Uterus (tissue), 4 donors: ENCODE data around the gene FEZF1. TPM values are rescaled to one million over a fixed set of nuclear protein-coding genes. Genes with fewer than 3 reads are reported as not detected.

Experiments
- DNase-seq, 2 donors: peaks; one replicate each; pipeline ENCODE4 v3.0.0-alpha.2; 2019 to 2020
- H3K27ac ChIP-seq, 2 donors: fragments of 200-600 bp; sonication (generic); 1 replicate in 1 of 2; 2 replicates in 1 of 2; pipeline ENCODE4 v1.5.1; 2016 to 2018
- H3K27me3 ChIP-seq, 2 donors: fragments of 200-600 bp; sonication (generic); one replicate each; pipeline ENCODE4 v1.5.1; 2018 to 2019; ENCODE audit warnings: control low read depth in 1 of 2
- H3K36me3 ChIP-seq, 2 donors: fragments of 200-600 bp; sonication (generic); one replicate each; pipeline ENCODE4 v1.5.1; 2019; ENCODE audit warnings: control low read depth in 1 of 2
- H3K4me1 ChIP-seq, 2 donors: fragments of 200-600 bp; sonication (generic); one replicate each; pipeline ENCODE4 v1.5.1; 2018 to 2019; ENCODE audit warnings: control low read depth in 1 of 2
- H3K4me3 ChIP-seq, 2 donors: fragments of 200-600 bp; sonication (generic); 1 replicate in 1 of 2; 2 replicates in 1 of 2; pipeline ENCODE4 v1.5.1; 2018 to 2019; ENCODE audit warnings: mild to moderate bottlenecking in 1 of 2
- H3K9me3 ChIP-seq, 2 donors: fragments of 200-600 bp; sonication (generic); one replicate each; pipeline ENCODE4 v1.5.1; 2019; ENCODE audit warnings: control low read depth in 1 of 2
- POLR2A ChIP-seq, 2 donors: fragments of 450-650 bp; IDR thresholded peaks; one replicate each; pipeline ENCODE4 v1.6.1; 2016; ENCODE audit warnings: antibody characterized with exemption in 2 of 2, mild to moderate bottlenecking in 1 of 2, moderate library complexity in 1 of 2
- intact Hi-C: fragments of 100-400 bp; cut with DNase I; formaldehyde crosslinking; loops from one replicate; pipeline ENCODE4 v1.15.1; 2023; ENCODE audit warnings: low total_unique reads
- total RNA-seq, 4 donors: library from RNA; depleted of rRNA in 3 of 4; stranded (reverse); fragments of >200 nt in 3 of 4; gene quantifications; one replicate each; pipeline versions ENCODE4 v1.1.0 to v1.2.4, GENCODE V29; 2014 to 2023
- TF ChIP-seq, protein P1 (sequence below), 4 experiments: fragments of 200-600 bp in 2 of 4; fragments of 450-650 bp in 2 of 4; sonication (generic) in 2 of 4; IDR thresholded peaks; one replicate each; pipeline ENCODE4 v1.5.1; 2016 to 2019; ENCODE audit warnings: antibody characterized with exemption in 4 of 4, mild to moderate bottlenecking in 2 of 4, moderate library complexity in 1 of 4
- donor health status: DM: yes; HTN: yes; CAD: no.

FEZF1 gene
- total RNA-seq, 4 donors from 2014 or later, result not detected

DNA sequence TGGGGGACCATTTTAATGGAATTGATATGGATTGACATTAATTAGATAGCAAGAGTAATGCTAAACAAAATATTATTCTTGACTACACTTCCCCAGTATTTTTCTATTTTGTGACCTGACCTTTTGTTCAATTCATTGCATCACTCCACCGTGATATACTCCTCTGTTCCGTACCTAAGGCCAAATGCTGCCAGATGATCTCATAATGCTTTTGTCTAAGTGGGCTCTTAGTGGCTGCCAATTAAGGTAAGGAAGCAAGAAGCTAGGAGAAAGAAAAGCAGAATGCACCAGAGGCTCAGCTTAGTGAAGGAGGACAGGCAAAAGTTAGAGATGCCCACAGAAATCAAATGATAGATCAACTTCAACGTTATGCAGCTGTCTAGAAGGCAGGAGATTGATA lies 36.4 kb downstream of the FEZF1 start:
- TF ChIP-seq POLR2A (IDR thresholded peaks at IDR 0.05), result no peak
- TF ChIP-seq, protein P1, sequence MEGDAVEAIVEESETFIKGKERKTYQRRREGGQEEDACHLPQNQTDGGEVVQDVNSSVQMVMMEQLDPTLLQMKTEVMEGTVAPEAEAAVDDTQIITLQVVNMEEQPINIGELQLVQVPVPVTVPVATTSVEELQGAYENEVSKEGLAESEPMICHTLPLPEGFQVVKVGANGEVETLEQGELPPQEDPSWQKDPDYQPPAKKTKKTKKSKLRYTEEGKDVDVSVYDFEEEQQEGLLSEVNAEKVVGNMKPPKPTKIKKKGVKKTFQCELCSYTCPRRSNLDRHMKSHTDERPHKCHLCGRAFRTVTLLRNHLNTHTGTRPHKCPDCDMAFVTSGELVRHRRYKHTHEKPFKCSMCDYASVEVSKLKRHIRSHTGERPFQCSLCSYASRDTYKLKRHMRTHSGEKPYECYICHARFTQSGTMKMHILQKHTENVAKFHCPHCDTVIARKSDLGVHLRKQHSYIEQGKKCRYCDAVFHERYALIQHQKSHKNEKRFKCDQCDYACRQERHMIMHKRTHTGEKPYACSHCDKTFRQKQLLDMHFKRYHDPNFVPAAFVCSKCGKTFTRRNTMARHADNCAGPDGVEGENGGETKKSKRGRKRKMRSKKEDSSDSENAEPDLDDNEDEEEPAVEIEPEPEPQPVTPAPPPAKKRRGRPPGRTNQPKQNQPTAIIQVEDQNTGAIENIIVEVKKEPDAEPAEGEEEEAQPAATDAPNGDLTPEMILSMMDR (IDR thresholded peaks at IDR 0.05), result no peak
- Histone ChIP-seq H3K4me1 (no peaks in the 10 kb centered on the region), H3K27me3 (no peaks in the 10 kb centered on the region), H3K27ac (no peak overlapping the region), H3K4me3 (no peak overlapping the region), H3K36me3 (no peaks in the 10 kb centered on the region), H3K9me3 (no peaks in the 10 kb centered on the region)
- DNase-seq, result no peak
- intact Hi-C loops, result no loop called here

DNA sequence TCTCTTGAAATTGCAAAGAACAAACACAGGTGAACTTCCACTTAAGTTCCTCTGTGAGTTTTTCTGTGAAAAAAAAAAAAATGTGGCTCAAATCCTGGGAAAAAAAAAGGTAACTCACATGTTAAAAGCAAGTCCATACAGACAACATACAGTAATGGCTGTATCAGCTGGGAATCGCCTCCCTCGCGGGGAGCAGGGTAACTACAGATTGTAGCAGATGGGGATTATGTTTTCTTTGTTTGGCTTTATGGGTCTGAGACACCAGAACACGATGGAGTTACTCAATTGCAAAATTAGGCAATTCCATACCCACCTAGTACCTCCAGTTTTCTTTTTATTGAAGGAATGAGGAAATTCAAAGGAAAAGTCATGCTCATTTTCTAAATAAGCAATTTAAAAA lies 42.3 kb downstream of the FEZF1 start:
- Histone ChIP-seq H3K27ac (no peak overlapping the region), H3K4me1 (no peaks in the 10 kb centered on the region), H3K27me3 (no peaks in the 10 kb centered on the region), H3K36me3 (no peaks in the 10 kb centered on the region), H3K4me3 (no peak overlapping the region), H3K9me3 (no peaks in the 10 kb centered on the region)
- TF ChIP-seq, protein P1 (IDR thresholded peaks at IDR 0.05), result no peak
- no peak for TF ChIP-seq POLR2A (IDR thresholded peaks at IDR 0.05)
- intact Hi-C loops, result no loop called here
- DNase-seq, result no peak

DNA sequence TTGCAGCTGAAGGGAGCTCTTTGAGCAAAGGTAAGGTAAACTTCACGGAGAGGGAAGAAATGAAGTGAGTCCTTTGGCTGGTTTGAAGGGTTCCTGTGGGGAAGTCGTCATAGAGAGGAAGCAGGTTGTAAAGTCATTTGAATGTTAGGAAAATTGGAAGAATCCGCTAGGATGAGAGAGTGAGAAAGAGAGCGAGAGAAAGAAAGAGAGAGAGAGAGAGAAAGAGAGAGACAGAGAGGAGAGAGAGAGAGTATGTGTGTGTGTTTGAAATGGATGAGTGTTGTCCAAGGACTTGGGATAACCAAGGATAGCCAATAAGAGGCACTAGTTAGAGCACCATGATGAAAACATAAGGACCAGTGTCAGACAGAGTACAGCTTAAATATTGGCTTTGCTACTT lies 43.1 kb downstream of the FEZF1 start:
- Histone ChIP-seq H3K36me3 (no peaks in the 10 kb centered on the region), H3K9me3 (no peaks in the 10 kb centered on the region), H3K4me1 (no peaks in the 10 kb centered on the region), H3K27ac (no peak overlapping the region), H3K27me3 (no peaks in the 10 kb centered on the region), H3K4me3 (no peak overlapping the region)
- no peak for DNase-seq
- intact Hi-C loops, result no loop called here
- TF ChIP-seq, protein P1 (IDR thresholded peaks at IDR 0.05), result no peak
- TF ChIP-seq POLR2A (IDR thresholded peaks at IDR 0.05), result no peak

DNA sequence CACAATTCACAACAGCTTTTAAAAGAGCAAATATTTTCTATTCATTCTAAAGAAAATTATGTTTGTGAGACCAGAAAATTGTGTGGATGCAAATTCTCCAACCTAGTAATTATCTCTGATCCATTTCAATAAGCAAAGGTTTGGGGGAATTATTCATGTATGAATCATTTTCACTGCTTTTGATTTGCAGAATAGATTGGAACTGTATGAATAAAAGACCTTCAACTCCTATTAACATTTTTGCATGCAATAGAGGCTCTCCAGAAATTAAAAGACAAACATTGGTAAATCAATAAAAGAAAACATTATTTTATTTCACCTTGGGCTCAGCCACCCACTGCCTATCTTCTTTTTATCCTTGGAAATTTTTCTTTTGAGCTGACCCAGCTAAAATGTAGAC lies 43.5 kb downstream of the FEZF1 start:
- intact Hi-C loops, result no loop called here
- H3K36me3 ChIP-seq, result no peaks in the 10 kb centered on the region
- DNase-seq, result no peak
- TF ChIP-seq, protein P1 (IDR thresholded peaks at IDR 0.05), result no peak
- no peak for TF ChIP-seq POLR2A (IDR thresholded peaks at IDR 0.05)
- H3K9me3 ChIP-seq, result no peaks in the 10 kb centered on the region
- no peak overlapping the region for H3K27ac ChIP-seq
- H3K27me3 ChIP-seq, result no peaks in the 10 kb centered on the region
- no peaks in the 10 kb centered on the region for H3K4me1 ChIP-seq
- H3K4me3 ChIP-seq, result no peak overlapping the region

DNA sequence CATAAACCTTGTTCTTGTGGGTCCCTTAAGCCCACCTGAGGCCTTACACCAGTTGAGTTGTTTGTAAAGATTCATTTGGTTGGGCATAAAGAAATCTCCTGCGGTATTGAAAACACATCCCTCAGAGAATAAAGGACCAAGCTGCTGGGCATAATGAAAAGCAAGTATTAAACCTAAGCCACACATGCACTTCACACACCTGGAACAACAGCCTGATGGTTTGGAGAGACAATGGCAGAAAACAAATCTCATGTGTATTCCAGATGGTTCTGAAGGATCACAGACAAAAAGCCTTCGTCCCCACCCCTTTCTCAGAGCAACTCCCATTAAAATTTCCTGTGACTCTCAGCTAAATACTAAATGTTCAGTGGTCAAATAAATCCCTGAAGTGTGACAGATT lies 44.2 kb downstream of the FEZF1 start:
- TF ChIP-seq, protein P1 (IDR thresholded peaks at IDR 0.05), result no peak
- no peak for TF ChIP-seq POLR2A (IDR thresholded peaks at IDR 0.05)
- no peaks in the 10 kb centered on the region for H3K9me3 ChIP-seq
- intact Hi-C loops, result no loop called here

More for the DNA sequence above, 44.2 kb downstream of the FEZF1 start:
- no peak overlapping the region for H3K27ac ChIP-seq
- no peaks in the 10 kb centered on the region for H3K36me3 ChIP-seq
- no peak for DNase-seq
- no peak overlapping the region for H3K4me3 ChIP-seq
- H3K27me3 ChIP-seq, result no peaks in the 10 kb centered on the region
- no peaks in the 10 kb centered on the region for H3K4me1 ChIP-seq
